A673 (cell line): Measurements from ENCODE around the gene TFB1M. TPM values are rescaled to one million over a fixed set of nuclear protein-coding genes. Genes with fewer than 3 reads are reported as not detected.
A peak's percentile ranks its signal among the peaks of the same experiment; 100 is the strongest.
"Not testable (repeated sequence)": the region's sequence is repeated elsewhere in the genome, so short reads cannot be mapped to it uniquely, and the experiment has no call there.

Experiments
- BruUV-seq: library from RNA; stranded (reverse); fragments of 400-500 nt; replicated peaks from 2 replicates; lab custom pipeline; 2021; lab: Mats Ljungman, UMichigan
- CTCF ChIA-PET: fragments of 300-600 bp; sonication (Branson Sonifier 250); formaldehyde crosslinking; loops from one replicate; lab custom pipeline; 2022; ENCODE audit warnings: antibody characterized with exemption; lab: Charles Lee
- POLR2A ChIA-PET: fragments of 300-600 bp; sonication (Branson Sonifier 250); formaldehyde crosslinking; loops from one replicate; lab custom pipeline; 2022; ENCODE audit warnings: antibody characterized with exemption; ENCODE audit not compliant: low non-redundant PET; lab: Charles Lee
- DNase-seq: peaks from one replicate; pipeline ENCODE4 v3.0.0-alpha.2; 2015; ENCODE audit warnings: low spot score
- H3K27ac ChIP-seq: fragments of 200-600 bp; sonication (generic); 2 replicates; pipeline ENCODE4 v1.5.1; 2016; ENCODE audit warnings: mixed run types, low read depth, mild to moderate bottlenecking, mixed read lengths, antibody characterized with exemption, low read length; ENCODE audit not compliant: poor library complexity, severe bottlenecking
- H3K27me3 ChIP-seq: fragments of 200-600 bp; sonication (generic); replicated peaks from 2 replicates; pipeline ENCODE4 v1.6.1; 2017; ENCODE audit warnings: mixed run types, low read depth, mild to moderate bottlenecking, mixed read lengths, antibody characterized with exemption, low read length; ENCODE audit not compliant: insufficient read depth, poor library complexity
- H3K36me3 ChIP-seq: fragments of 200-600 bp; sonication (generic); 2 replicates; pipeline ENCODE4 v1.6.1; 2016; ENCODE audit warnings: mixed run types, mild to moderate bottlenecking, mixed read lengths, antibody characterized with exemption, low read length; ENCODE audit not compliant: insufficient read depth, poor library complexity, severe bottlenecking
- H3K4me1 ChIP-seq: fragments of 200-600 bp; sonication (generic); 2 replicates; pipeline ENCODE4 v1.6.1; 2017; ENCODE audit warnings: mixed run types, mild to moderate bottlenecking, mixed read lengths, antibody characterized with exemption, low read length; ENCODE audit not compliant: insufficient read depth, poor library complexity, severe bottlenecking
- H3K4me3 ChIP-seq: fragments of 200-600 bp; sonication (generic); 2 replicates; pipeline ENCODE4 v1.5.1; 2016; ENCODE audit warnings: low read depth, mixed run types, mild to moderate bottlenecking, mixed read lengths, low read length; ENCODE audit not compliant: poor library complexity, severe bottlenecking
- H3K9me3 ChIP-seq: fragments of 200-600 bp; sonication (generic); 2 replicates; pipeline ENCODE4 v1.6.1; 2016; ENCODE audit warnings: mixed run types, low read depth, mild to moderate bottlenecking, mixed read lengths, antibody characterized with exemption, low read length; ENCODE audit not compliant: poor library complexity, severe bottlenecking
- EZH2 ChIP-seq: fragments of 200-600 bp; sonication (generic); IDR thresholded peaks from 2 replicates; pipeline ENCODE4 v1.6.1; 2017; ENCODE audit warnings: borderline replicate concordance, low read depth, mild to moderate bottlenecking, mixed read lengths, antibody characterized with exemption, low read length; ENCODE audit not compliant: poor library complexity, severe bottlenecking
- intact Hi-C: fragments of 100-400 bp; cut with micrococcal nuclease; formaldehyde crosslinking; loops from one replicate; pipeline ENCODE4 v1.10.0; 2022; ENCODE audit not compliant: unreplicated experiment
- total RNA-seq: library from RNA; stranded (reverse); gene quantifications from 2 replicates; pipeline ENCODE4 v1.2.3, GENCODE V29; 2021
- TF ChIP-seq, protein P1 (sequence below): fragments of 300-800, 200-600 bp; sonication (generic); conservative IDR thresholded peaks from 2 replicates; pipeline ENCODE4 v1.5.1; 2017; ENCODE audit warnings: low read depth, mild to moderate bottlenecking, antibody characterized with exemption, low read length, moderate library complexity, mixed read lengths

TFB1M gene
- total RNA-seq, 1 experiment from 2014 or later: 40.3 TPM

DNA sequence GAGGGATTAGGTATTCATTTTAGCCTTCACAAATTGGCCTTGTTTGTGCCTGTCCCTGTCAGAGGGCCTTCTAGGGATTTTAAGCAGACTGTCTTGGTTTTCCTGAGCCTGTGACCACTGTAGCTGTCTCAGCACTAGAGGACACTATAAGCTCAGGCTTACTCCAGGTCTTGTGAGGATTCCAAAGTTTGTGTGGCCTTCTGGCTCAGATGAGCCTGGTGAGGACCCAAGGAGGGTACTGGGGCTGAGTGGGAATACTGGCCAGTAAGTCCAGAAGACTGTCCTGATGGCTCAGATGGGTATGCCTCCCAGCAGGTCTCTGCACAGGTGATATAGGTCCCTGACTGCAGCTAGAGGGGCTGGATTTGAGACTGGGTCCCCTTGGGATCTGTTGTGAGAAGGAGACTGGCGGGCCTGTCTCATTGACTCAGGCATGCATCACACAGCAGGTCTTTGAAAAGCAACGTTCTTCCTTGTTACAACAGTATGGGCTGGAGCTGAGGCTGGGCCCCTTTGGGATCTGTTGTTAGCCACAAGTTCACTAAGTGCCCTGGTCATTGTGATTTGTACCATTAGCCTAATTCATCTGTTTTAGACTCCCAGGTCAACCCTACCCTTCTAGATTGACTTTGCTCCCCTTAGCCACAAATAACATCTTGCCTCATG, 26.3 kb upstream of the TFB1M start:
- no peak overlapping the region for H3K4me3 ChIP-seq
- ChIA-PET CTCF (no interaction called here), POLR2A (no interaction called here)
- peak; percentile 46 for DNase-seq
- H3K36me3 ChIP-seq: no peaks in the 10 kb centered on the region
- no peaks in the 10 kb centered on the region for H3K27me3 ChIP-seq
- no TSS peak for BruUV-seq
- intact Hi-C loops: no loop called here
- H3K4me1 ChIP-seq: no peaks in the 10 kb centered on the region
- TF ChIP-seq, protein P1, sequence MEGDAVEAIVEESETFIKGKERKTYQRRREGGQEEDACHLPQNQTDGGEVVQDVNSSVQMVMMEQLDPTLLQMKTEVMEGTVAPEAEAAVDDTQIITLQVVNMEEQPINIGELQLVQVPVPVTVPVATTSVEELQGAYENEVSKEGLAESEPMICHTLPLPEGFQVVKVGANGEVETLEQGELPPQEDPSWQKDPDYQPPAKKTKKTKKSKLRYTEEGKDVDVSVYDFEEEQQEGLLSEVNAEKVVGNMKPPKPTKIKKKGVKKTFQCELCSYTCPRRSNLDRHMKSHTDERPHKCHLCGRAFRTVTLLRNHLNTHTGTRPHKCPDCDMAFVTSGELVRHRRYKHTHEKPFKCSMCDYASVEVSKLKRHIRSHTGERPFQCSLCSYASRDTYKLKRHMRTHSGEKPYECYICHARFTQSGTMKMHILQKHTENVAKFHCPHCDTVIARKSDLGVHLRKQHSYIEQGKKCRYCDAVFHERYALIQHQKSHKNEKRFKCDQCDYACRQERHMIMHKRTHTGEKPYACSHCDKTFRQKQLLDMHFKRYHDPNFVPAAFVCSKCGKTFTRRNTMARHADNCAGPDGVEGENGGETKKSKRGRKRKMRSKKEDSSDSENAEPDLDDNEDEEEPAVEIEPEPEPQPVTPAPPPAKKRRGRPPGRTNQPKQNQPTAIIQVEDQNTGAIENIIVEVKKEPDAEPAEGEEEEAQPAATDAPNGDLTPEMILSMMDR: peak; percentile 39
- TF ChIP-seq EZH2: no peak
- H3K9me3 ChIP-seq: peaks cover 3% of the 10 kb centered on the region
- no peak overlapping the region for H3K27ac ChIP-seq

DNA sequence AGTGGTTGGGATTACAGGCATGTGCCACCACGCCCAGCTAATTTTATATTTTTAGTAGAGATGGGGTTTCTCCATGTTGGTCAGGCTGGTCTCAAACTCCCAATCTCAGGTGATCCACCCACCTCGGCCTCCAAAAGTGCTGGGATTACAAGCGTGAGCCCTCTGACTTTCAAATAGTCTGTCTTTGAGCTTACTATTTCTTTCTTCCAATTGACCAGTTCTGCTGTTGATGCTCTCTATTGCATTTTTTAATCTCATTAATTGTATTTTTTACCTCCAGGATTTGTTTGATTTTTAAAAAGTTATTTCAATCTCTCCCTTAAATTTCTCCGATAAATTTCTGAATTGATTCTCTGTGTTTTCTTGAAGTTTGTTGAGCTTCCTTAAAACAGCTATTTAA, 25.6 kb upstream of the TFB1M start:
- intact Hi-C loops, H3K36me3 ChIP-seq, DNase-seq, CTCF ChIA-PET, H3K27me3 ChIP-seq, H3K9me3 ChIP-seq, H3K4me1 ChIP-seq, H3K27ac ChIP-seq, POLR2A ChIA-PET, H3K4me3 ChIP-seq, BruUV-seq: not testable (repeated sequence)

DNA sequence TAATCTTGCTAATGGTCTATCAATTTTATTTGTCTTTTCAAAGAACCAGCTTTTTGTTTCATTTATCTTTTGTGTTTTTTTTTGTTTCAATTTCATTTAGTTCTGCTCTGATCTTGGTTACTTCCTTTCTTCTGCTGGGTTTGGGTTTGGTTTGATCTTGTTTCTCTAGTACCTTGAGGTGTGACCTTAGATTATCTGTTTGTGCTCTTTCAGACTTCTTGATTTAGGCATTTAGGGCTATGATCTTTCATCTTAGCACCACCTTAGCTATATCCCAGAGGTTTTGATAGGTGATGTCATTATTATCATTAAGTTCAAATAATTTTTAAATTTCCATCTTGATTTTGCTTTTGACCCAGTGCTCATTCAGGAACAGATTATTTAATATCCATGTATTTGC, 24.0 kb upstream of the TFB1M start:
- H3K27ac ChIP-seq, H3K27me3 ChIP-seq, CTCF ChIA-PET, intact Hi-C loops, BruUV-seq, H3K9me3 ChIP-seq, POLR2A ChIA-PET, DNase-seq, H3K4me3 ChIP-seq, H3K4me1 ChIP-seq, H3K36me3 ChIP-seq: not testable (repeated sequence)

DNA sequence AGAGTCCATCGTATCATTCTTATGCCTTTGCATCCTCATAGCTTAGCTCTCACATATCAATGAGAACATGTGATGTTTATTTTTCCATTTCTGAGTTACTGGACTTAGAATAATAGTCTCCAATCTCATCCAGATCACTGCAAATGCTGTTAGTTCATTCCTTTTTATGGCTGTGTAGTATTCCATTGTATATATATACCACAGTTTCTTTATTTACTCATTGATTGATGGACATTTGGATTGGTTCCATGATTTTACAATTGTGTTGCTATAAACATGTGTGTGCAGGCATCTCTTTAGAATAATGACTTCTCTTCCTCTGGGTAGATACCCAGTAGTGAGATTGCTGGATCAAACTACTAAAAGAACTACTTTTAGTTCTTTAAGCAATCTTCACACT, 21.0 kb upstream of the TFB1M start:
- Histone ChIP-seq H3K36me3 (no peaks in the 10 kb centered on the region), H3K4me3 (no peak overlapping the region), H3K9me3 (no peaks in the 10 kb centered on the region), H3K27ac (no peak overlapping the region), H3K4me1 (no peaks in the 10 kb centered on the region), H3K27me3 (no peaks in the 10 kb centered on the region)
- CTCF ChIA-PET: no interaction called here
- POLR2A ChIA-PET: no interaction called here
- intact Hi-C loops: no loop called here
- BruUV-seq: no TSS peak
- DNase-seq: no peak
- TF ChIP-seq, protein P1: no peak
- TF ChIP-seq EZH2: no peak

DNA sequence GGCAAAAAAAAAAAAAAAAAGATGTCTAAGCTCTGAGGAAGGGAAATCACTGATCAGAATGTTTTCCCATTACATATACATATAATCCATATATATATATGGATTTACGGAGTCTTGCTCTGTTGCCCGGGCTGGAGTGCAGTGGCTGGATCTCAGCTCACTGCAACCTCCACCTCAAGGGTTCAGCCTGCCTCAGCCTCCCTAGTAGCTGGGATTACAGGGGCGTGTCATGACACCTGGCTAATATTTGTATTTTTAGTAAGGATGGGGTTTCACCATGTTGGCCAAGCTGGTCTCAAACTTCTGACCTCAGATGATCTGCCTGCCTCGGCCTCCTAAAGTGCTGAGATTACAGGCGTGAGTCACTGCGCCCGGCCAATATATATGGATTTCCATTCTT, 19.8 kb upstream of the TFB1M start:
- BruUV-seq, DNase-seq, H3K27ac ChIP-seq, H3K4me3 ChIP-seq, H3K9me3 ChIP-seq, intact Hi-C loops, H3K4me1 ChIP-seq, CTCF ChIA-PET, H3K27me3 ChIP-seq, POLR2A ChIA-PET, H3K36me3 ChIP-seq: not testable (repeated sequence)
